GM18873 (cell line): Measurements from ENCODE around the gene BRMS1L.

Experiments used
- ATAC-seq: cut with Tn5 transposase; IDR thresholded peaks from one replicate; pipeline ENCODE4 v1.9.1; 2021; ENCODE audit warnings: mild to moderate bottlenecking, moderate library complexity, moderate number of reproducible peaks; ENCODE audit not compliant: unreplicated experiment, low FRiP score

The BRMS1L gene

GRCh38 chr14:35865611-35866324 is 39.6 kb downstream of the BRMS1L start:
- ATAC-seq = no peak

DNA sequence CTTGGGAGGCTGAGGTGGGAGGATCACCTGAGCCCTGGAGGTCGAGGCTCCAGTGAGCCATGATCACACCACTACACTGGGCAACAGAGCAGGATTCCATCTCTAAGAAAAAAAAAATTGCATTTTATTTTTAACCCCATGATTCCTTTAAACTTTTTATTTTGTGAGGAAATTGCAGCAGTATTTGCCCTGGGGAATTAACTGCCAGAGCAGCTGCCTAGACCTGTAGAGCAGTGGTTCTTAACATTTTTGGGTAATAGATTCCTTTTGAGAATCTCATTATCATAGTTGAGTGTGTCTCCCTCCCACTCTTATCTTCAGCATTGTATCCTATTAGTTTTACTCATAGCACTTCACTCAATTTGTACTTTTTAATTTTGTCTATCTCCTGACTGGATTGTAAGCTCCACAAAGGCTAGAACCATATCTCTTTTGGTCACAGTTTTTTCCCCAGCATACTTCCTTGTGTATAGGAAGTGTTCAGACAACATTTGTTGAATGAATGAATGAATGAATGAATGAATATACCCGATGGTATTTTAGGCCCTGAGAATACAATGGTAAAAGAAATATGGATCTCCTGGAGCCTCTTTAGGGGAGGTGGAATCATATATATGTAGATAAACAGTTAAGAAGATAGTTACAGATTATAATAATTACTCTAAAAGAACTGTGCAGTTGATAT is 40.6 kb downstream of the BRMS1L start:
- ATAC-seq = no peak

DNA sequence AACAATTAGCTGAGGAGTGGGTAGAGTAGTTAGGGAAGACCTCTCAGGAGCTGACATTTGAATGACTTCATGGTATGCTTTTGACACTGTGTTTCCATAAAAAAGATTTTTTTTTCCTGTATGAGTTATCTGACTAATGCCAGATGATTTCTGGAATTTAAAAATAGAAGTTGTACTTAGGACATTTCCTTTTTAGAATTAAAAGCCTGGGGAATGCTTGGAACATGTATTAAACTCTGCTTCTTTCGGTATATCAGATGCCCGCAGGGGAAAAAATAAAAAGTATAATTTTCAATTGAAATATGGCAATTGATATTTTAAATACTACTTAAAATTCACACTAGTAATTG is 41.1 kb downstream of the BRMS1L start:
- ATAC-seq = no peak

- no peak for ATAC-seq
These were observed 49.2 kb downstream of the BRMS1L start for GRCh38 chr14:35875296-35875695.

DNA sequence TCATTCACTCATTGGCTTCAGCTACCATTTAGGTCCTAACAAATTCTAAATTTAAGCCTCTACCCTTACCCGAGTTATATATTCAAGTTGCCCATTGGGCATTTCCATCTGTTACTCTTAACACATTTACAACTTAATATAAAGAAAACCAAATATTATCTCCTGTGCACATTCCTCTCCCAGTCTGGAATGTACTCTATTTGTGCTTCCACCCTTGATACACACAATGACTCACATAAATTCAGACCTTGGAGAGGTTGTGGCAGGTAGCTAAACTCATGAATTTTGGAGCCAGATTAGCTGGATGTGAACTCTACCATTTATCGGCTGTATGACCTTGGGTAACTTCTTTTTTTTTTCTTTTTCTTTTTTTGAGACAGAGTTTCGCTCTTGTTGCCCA is 51.1 kb downstream of the BRMS1L start:
- no peak for ATAC-seq

DNA sequence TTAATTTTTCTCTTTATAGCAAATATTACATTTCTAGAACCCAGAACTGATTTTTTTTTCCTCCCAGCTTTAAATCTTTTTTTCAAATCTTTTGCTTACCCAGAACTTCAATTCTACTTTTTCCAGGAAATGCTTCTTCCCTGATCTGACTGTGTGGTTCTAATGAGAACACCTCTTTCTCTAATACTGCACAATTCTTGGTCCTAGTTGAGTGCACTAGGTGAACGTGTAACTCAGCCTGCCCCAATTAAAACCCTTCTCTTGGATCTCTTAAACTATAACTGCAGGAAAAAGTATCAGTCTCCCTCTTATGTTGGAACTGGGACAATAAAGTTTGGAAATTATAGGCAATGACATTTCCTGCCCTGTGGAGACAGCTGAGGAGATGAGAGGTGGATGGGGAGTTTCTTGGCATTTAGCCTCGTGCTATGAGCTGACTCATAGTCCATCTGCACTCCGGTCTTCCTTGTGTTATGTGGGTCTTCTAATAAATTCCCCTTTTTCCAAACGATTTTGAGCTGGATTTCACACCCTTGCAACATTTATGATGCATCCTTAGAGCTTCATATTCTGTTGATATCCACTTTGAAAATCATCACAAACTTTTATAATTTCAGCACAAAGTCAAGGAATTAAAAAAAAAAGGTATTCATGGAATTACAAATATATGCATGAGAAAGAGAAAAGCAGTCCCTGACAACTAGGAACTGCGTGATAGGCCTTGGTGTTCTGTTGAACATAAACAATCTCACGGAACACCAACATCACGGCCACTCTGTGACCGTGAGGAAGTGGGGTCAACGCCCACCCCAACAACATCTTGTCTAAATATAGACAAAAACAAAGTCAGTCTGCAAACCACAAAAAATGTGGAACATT is 52.4 kb downstream of the BRMS1L start:
- no peak for ATAC-seq

- ATAC-seq = no peak
These were observed 53.1 kb downstream of the BRMS1L start for GRCh38 chr14:35879151-35879648.

DNA sequence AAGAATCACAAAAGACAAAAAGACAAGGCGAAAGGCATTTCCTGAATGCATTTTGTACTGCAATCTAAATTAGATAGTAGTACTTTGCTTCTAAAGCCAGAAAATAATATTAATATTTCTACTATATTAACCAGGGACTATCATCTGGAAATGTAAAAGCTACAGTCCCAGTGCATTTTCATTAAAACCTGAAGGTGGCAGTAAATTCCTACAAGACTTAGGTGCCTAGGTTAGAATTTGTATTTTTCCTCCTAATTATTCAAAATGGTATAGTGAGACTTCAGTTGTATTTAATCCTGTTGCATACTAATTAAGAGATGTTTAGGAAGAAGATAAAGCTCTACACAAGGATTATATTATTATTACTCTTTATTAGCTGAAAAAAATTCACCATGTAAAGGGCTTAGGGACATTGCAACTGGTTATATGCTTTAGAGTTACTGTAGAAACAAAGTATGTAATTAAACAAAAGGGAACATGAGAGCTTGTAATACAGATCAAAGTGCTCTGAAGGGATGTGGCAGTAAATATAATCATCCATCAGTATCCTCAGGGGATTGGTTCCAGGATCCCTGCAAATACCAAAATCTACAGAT is 53.6 kb downstream of the BRMS1L start:
- no peak for ATAC-seq

DNA sequence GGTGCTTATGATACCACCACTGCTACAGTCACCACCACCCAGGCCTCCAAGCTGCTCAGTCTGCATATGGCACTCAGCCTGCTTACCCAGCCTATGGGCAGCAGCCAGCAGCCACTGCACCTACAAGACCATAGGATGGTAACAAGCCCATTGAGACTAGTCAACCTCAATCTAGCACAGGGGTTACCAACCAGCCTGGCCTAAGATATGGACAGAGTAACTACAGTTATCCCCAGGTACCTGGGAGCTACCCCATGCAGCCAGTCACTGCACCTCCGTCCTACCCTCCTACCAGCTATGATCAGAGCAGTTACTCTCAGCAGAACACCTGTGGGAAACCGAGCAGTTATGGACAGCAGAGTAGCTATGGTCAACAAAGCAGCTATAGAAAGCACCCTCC is 55.1 kb downstream of the BRMS1L start:
- no peak for ATAC-seq

DNA sequence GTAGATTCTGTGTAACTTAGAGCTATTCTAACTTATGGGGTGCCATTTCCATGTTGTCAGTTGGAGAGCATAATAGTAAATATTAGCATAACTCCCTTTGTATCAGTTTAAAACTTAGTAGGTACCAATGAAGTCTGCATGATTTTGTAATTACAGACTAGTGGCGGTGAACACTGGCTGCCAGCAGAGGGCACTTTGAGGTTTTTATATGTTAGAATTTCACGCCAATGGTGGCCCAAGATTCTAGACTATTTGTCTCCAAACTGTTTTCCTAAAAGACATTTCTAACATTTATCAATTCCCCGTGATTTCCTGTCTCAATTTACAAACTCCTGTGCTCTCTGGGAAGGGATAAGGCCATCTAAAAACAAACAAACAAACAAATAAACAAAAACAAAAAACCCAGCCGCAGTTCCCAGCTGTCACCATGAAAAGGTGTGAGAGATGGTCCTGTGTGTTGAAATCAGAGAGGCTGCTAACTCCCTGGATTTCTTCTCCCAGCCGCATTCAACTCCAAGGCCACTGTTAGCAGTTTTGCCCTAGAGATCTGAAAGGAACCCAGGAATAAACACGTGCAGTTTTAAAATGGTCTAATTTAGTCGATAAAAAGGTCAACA is 57.6 kb downstream of the BRMS1L start:
- ATAC-seq = no peak

DNA sequence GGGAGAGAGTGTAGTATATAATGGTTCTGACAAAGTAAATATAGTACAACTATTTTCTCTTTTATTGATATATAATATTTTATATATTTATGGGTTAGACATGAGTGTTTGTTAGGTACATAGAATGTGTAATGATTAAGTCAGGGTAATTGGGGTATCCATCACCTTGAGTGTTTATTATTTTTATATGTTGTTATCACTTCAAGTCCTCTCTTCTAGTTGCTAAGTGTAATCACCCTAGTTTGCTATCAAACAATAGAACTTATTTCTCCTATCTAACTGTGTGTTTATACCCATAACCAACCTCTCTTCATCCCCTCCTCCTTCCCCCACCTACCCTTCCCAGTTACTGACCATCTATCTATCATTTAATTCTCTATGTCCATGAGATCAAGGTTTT is 64.2 kb downstream of the BRMS1L start:
- ATAC-seq = no peak

- no peak for ATAC-seq
These were observed 69.1 kb downstream of the BRMS1L start for GRCh38 chr14:35895256-35895655.

DNA sequence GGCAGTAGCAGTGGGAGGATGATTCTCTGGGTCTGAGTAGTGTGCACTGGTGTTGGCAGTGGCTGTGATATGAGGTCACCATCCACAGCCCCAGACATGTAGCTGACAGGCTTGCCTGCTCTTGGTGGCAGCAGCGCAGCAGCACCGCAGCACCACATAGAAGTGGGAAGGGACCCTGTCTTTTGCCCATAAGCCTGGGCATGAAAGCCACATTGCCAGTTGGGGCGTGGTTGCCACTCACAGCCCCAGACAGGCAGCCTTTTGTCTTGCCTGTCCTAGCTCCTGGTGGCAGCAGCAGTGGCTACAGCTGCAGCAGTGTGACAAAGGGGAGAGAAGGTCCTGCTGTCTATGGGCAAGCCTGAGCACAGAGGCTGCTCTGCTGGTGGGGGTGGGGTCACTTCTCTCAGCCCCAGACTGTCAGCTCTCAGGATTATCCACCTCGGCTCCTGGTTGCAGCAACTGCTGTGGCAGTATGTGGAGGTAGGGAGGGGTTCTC is 71.5 kb downstream of the BRMS1L start:
- no peak for ATAC-seq

- no peak for ATAC-seq
These were observed 72.2 kb downstream of the BRMS1L start for GRCh38 chr14:35898217-35898775.

GRCh38 chr14:35900741-35901140 is 74.6 kb downstream of the BRMS1L start:
- ATAC-seq = no peak

GRCh38 chr14:35909665-35910064 is 83.5 kb downstream of the BRMS1L start:
- no peak for ATAC-seq

DNA sequence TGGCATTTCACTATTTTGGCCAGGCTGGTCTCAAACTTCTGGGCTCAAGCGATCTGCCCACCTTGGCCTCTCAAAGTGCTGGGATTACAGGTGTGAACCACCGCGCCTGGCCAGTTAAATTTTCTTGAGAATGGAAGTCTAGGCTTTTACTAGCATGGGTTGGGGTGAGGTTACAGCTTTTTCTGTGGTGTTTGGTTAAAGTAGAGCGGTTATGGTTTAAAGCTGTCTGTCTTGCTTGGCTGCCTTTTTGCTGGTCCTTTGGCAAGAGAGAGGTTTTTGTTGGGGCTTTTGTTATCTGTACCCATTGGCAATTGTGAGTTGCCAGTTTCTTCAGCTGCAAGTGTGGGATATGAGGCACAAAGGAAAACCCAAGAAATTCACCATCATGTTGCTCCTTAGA is 84.1 kb downstream of the BRMS1L start:
- no peak for ATAC-seq

DNA sequence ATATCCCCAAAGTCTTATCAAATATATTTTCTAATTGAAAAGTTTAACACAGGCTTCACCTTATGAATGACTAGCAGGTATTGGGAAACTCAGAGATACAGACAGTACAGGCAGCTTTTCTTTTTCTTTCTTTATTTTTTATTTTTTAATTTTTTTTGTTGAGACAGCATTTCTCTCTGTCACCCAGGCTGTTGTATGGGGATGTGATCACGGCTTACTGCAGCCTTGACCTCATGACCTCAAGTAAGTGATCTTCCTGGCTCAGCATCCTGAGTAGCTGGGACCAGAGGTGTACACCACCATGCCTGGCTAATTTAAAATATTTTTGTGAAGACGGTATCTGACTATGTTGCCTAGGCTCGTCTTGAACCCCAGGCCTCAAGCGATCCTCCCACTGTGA is 85.0 kb downstream of the BRMS1L start:
- ATAC-seq = no peak

DNA sequence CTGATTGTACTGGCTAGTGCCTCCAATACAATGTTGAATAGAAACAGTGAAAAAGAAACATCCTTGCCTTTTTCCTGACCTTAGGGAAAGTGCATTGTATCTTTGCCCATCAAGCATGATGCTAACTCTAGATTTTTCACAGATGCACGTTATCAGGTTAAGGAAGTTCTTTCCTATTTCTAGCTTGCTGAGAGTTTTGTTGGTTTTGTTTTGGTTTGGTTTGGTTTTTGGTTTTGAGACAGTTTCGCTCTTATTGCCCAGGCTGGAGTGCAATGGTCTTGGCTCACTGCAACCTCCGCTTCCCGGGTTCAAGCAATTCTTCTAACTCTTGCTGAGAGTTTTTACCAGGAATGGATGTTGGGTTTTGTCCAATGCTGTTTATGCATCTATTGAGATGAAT is 89.0 kb downstream of the BRMS1L start:
- ATAC-seq = no peak

DNA sequence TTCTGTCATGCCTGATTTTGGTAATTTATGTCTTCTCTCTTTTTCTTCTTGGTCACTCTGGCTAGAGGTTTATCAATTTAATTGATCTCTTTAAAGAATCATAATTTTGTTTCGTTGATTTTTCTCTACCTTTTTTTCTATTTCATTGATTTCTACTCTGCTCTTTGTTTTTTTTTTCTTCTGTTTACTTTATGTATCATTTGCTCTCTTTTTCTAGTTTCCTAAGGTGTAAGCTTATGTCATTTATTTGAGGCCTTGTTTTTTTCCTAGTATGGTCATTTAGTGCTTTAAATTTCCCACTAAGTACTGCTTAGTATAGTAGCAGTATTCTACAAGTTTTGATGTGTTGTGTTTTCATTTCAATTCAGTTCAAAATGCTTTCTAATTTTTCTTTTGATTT is 89.6 kb downstream of the BRMS1L start:
- ATAC-seq = no peak
